HG02623 (cell line): Measurements from ENCODE around the gene ACTN4.

Experiments
- ATAC-seq: cut with Tn5 transposase; IDR thresholded peaks from one replicate; pipeline ENCODE4 v1.9.1; 2021; ENCODE audit warnings: moderate library complexity; ENCODE audit not compliant: unreplicated experiment

ACTN4 gene

DNA sequence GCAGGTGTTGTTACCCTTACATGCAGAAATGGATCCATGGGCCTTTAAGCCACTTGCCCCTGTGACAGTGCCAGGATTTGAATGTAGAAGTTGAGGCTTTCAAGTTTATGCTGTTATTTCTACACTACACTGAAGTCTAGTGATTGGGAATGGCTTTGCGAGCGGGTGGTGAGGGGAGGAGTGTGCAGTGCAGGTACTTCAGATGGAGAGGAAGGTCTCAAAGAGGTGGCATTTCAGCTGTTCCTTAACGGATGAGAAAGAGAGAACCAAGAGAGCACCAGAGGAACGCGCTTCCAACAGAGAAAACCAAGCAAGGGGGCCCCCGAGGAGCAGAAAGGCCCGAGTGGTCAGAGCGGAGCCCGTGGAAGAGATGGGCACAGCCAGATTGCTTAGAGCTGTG, 13.3 kb downstream of the ACTN4 start:
- no peak for ATAC-seq

DNA sequence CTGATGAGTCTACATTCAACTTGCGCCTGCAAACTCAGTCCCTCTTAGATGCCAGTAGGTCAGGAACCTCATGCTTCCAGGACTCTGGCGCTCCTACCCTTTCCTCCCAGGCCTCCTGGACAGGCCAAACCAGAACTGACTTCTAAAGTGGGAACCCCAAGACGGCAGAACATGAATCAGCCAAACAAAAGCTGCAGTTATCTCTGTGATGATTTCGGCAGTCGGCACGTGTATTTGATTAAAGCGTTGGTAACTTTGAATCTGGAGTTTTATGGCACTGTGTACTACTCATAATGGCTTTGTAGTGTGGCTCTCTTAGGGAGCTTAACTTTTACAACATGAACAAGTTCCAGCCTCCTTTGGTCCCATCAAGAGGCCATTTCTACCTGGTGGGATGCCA, 13.7 kb downstream of the ACTN4 start:
- no peak for ATAC-seq

- ATAC-seq, result no peak
Observed at GRCh38 chr19:38661996-38662395, 14.5 kb downstream of the ACTN4 start.

DNA sequence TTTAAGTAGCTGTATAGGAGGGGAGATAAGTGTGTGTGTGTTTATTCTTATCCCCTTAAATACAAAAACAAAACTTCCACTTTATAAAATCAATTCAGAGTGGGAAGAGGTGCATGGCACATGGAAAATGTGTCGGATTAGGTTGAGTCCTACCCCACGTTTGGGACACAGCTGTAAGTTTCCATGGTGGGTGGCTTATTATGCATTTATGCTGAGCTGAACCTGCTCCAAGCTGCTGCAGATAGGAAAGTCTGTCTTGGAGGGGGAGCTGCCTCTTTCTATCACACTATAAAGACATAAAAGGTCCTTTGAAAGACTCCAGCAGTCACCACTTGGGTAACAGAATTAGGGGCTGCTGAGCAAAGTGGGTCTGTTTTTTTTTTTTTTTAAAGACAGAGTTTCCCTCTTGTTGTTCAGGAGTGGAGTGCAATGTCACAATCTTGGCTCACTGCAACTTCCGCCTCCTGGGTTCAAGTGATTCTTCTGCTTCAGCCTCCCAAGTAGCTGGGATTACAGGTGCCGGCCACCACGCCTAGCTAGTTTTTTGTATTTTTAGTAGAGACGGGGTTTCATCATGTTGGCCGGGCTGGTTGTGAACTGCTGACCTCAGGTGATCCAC, 15.2 kb downstream of the ACTN4 start:
- no peak for ATAC-seq

DNA sequence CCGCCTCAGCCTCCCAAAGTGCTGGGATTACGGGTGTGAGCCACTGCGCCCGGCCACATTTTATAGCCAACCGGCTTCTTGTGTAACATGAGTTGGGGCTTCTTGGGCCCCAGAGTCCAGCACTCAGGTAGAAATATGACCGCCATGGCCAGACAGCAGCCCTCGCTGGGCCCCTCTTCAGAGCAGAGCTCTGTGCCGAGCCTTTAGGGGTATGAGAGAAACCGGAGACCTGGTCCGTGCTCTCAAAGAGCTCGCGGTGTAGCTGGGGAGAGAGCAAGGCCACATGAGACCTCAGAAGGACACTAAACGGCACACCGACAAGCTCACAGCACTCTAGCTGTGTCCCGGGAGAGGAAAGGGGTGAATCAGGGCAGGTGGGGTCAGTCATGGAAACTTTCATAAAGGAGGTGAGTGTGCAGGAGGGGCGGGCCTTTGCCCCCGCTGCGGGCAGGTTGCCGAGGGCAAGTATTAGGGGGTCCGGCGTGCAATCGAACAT, 15.8 kb downstream of the ACTN4 start:
- no peak for ATAC-seq

DNA sequence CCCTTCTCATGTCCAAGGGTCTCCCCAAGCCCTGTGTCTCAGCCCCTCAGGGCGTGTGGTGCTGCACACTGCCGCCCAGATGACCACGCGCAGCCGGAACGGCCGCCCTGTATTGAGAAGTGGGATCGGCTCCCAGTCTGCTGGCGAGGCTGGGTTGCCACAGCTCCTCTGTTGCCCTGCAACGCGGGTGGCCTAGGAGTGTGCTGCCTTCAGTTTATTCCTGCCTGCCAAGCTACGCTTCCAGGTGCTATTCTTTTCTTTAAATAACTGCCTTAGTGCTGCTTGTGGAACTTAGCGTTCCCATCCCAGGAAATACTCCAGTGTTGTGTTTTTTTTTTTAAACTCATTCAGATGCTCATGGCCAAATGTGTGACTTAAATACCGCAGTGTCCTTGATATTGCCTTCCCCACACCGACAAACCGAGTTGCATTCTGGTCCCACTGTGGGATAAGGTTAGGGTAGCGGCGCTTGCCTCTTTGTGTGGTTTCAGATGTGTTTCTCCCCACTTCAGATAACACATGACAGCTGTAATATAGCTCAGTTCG, 16.6 kb downstream of the ACTN4 start:
- no peak for ATAC-seq

DNA sequence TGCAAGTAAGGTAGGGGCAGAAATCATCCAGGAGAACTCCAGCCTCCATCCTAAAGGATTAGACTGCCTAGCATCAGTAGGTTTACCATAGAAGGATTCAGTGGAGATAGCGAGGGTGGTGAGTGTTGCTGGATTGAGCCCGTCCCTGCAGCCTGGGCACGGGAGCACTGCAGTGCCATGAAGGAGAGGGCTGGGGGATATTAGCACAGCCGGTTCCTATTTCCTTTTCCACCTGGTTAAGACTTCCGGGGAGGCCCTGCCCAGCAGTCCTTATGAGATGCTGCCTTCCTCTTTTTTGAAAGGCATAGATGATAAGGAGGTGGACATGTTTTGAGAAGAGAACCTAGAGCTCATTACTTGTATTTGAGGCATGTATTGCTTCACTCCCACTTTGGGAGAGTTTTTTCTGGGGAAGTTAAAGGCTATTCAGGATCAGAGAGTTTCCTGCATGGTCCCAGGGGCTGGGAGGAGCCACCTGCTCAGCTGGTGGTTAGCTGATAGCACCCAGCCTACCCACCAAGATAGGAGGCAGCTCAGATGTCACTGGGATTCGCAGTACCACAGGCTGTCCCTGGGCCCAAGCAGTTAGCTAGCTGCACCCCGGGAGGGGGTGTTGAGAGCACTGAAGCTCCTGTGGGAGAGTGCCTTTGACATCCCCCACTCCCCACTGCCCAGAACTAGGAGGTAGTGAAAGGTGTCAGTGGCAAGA, 17.2 kb downstream of the ACTN4 start:
- ATAC-seq, result no peak

DNA sequence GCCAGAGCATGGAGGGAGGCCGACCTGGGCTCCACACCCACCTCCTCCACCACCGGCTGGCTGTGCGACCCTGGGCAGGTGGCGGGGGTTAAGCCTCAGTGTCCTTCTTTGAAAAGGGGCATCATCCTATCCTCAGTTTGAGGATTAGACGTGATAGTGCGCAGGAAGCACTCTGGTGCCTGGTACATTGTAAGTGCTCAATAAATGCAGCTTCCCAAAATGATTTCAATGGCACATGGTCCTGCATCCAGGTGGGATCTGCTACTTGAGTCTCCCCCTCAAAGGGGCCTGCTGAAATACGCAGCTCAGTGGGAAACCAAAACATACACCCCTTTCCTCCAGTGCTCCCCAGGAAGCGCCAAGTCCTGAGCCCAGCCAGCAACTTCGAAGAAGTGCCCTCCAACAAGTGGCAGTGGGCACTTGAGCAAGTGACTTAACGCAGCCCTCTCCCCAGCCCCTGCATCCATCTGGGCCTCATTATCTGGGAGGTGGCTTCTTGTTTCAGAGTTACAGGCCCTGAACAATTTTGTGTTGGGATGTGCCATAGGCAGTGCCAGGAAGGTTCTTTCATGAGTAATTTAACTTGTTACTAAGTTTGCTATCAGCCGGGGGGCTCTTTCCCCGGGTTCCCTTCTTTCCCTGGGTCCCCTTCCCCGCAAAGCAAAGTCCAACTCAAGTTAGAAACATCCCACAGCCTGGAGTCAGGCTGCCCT, 17.9 kb downstream of the ACTN4 start:
- no peak for ATAC-seq

GRCh38 chr19:38665950-38666662, 18.7 kb downstream of the ACTN4 start:
- ATAC-seq, result no peak

DNA sequence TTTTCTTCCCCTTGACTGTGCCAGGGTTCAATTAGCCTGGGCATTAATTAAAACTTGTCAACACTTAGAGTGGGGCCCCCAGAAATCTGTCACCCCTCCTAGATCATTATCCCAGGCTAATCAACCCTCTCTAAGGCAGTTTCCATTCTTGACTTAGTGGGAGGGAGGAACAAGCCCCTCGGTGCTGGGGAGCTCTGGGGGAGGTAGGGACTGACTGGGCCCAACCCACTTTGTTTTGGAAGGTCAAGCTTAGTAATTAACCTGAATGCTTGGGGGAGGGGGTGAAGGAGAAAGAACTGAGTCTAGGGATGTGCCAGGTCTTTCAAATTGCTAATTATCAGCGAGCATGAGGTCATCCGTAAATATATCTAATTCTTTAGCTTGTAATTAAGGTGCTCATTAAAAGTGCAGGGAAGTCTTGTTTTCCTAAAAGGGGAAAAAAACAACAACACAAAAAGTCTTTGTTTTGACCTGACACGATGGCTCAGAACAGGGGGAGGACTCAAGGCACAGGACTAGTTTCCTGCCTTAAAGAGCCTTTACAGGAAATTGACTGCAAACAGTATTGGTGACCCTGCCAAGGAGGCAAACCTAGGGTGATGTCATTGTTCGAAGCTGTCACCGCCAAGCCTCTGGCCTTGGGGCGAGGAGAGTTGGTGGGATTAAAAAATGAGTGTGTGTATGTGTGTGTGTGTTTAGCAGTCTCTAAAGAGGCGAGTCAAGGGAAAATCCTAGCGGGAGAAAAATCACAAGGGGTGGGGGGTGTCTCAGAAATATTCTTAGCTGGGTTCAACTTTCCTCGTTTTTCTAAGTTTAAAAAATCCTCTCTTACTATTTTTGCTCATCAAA, 19.4 kb downstream of the ACTN4 start:
- no peak for ATAC-seq

- no peak for ATAC-seq
Observed at GRCh38 chr19:38667661-38668171, 20.3 kb downstream of the ACTN4 start.

DNA sequence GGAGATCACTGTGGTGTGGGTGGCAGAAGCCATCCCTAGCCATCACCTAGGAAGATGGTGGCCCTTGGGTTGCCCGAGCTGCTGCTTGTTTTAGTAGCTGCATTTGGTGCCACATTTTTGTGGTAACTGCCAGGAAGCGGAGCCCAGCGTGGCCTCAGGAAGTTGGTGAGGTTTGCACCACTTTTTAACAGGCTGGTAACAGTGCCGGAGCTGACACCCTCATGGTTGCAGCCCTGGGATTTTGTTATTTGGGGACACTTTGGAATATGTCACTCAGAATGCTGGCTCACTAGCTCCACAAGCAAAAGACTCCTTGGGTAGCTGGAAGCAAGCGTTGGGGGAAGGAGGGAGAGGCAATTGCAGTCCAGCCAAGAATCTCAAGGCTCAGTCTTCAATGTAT, 22.1 kb downstream of the ACTN4 start:
- no peak for ATAC-seq

- ATAC-seq, result no peak
Observed at GRCh38 chr19:38670921-38671398, 23.5 kb downstream of the ACTN4 start.

GRCh38 chr19:38671654-38672053, 24.2 kb downstream of the ACTN4 start:
- no peak for ATAC-seq

GRCh38 chr19:38673030-38673429, 25.6 kb downstream of the ACTN4 start:
- ATAC-seq, result no peak

- no peak for ATAC-seq
Observed at GRCh38 chr19:38674388-38675171, 27.1 kb downstream of the ACTN4 start.

GRCh38 chr19:38675611-38676010, 28.2 kb downstream of the ACTN4 start:
- ATAC-seq, result no peak

- ATAC-seq, result no peak
Observed at GRCh38 chr19:38676023-38676877, 28.8 kb downstream of the ACTN4 start.
